Central memory CD4-positive, alpha-beta T cell (primary cell): ENCODE data around the gene DLG2.
"Not testable (repeated sequence)": the region's sequence is repeated elsewhere in the genome, so short reads cannot be mapped to it uniquely, and the experiment has no call there.

Experiments
- DNase-seq: peaks from one replicate; pipeline ENCODE4 v3.0.0; 2022

DLG2 gene

DNA sequence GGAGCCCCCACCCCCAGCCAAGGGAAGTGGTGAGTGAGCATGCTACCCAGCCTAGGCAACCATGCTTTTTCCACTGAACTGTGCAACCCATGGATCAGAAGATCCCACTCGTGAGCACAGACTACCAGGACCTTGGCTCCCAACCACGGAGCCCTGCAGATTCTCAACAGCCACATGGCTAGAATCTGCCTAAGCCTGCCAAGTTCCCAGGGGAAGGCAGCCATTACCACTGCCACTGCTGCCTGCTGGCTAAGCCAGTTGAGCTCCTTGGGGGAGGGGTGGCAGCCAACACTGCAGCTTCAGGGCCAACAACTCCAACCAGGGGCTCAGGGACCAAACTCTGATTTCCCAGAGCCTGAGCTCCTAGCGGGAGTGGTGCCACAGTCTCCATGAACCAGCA lies 195.8 kb downstream of the DLG2 start:
- DNase-seq = no peak

DNA sequence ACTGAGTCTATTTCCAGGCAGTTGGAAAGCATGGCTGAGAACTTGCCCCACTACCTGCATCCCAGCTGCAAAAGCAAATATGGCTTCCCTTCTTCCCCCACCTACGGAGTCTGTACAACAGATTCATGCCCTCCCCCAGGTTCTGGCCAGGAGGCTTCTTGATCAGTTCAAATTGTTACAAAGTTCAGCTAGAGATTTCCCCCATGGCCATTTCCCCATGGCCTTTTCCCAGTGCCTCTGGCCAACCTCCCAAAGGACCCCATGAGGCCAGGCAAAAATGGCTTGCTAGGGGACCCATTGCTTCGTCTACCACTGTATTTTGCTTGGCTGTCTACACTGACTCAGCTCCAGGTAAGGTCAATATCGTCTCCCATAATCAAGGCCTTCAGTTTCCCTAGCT lies 203.3 kb downstream of the DLG2 start:
- DNase-seq = no peak

GRCh38 chr11:85423316-85423715 lies 203.8 kb downstream of the DLG2 start:
- no peak for DNase-seq

- DNase-seq = no peak
Measured at GRCh38 chr11:85414175-85414574, 213.0 kb downstream of the DLG2 start.

DNA sequence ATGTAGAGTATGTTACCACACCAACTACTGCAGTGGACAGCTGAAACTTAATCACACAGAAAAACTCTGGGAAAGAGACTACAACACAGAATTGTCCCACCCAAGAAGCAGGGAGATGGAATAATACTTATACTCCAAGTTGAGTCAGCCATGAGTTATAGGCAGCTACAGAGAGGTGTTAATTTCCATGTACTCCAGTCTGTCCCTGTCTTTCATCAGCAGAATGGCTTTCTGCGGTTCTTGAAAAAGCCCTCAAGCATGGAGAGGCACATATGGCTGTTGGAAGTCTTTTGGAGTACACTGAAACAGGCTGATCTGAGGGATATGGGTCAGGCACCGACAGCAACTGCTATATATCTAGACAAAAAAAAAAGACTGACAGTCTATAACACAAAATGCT lies 219.5 kb downstream of the DLG2 start:
- no peak for DNase-seq

GRCh38 chr11:85406841-85407240 lies 220.3 kb downstream of the DLG2 start:
- no peak for DNase-seq

GRCh38 chr11:85406316-85406715 lies 220.8 kb downstream of the DLG2 start:
- no peak for DNase-seq

DNA sequence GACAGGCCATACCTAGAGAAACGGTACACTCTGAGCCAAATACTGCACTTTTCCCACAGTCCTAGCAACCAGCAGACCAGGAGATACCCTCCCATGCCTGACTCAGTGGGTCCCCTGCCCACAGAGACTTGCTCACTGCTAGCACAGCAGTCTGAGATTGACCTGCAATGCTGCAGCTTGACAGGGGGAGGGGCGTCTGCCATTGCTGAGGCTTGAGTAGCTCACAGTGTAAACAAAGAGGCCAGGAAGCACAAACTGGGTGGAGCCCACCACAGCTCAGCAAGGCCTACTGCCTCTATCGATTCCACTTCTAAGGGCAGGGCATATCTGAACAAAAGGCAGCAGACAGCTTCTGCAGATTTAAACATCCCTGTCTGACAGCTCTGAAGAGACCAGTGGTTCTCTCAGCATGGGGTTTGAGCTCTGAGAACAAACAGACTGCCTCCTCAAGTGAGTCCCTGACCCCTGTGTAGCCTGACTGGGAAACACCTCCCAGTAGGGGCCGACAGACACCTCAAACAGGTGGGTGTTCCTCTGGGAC lies 231.6 kb downstream of the DLG2 start:
- DNase-seq = not testable (repeated sequence)

DNA sequence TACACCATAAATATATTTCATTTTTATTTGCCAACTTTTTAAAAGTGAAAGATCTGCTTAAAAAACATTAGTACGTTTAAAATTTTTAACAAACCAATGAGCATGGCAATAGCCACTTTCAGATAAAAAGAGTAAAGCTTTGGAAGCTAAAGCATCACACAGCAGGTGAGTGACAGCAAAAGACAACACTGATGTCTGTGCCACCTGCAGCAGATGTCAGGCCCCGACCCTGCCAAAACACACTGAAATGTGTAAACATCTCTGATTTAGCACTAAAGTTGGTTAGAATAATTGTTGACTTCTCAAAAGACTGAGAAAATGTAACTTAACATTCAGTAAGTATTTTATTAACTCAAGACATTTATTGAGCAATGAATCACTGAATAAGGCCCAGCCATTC lies 232.9 kb downstream of the DLG2 start:
- DNase-seq = no peak

- no peak for DNase-seq
Measured at GRCh38 chr11:85391141-85391540, 236.0 kb downstream of the DLG2 start.

DNA sequence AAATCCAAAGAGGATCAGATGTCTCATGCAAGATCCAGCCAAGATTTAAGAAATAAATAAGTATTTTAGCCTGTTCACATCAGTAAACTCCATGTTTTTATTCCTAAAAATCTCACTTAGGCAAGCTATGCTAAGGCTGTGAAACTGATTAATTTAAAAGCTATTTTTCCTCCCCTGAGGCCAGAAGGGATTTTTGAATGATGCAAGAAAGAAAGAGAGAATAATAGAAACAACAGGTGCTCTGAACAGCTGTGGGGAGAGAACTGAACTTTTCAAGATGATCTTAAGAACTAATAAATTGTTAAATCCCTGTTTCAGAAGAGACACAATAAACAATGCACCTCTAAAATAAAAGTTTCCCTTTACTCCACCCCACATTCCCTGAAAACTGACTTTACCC lies 241.6 kb downstream of the DLG2 start:
- DNase-seq = no peak

- no peak for DNase-seq
Measured at GRCh38 chr11:85385111-85385510, 242.0 kb downstream of the DLG2 start.

- DNase-seq = no peak
Measured at GRCh38 chr11:85379066-85379465, 248.1 kb downstream of the DLG2 start.

DNA sequence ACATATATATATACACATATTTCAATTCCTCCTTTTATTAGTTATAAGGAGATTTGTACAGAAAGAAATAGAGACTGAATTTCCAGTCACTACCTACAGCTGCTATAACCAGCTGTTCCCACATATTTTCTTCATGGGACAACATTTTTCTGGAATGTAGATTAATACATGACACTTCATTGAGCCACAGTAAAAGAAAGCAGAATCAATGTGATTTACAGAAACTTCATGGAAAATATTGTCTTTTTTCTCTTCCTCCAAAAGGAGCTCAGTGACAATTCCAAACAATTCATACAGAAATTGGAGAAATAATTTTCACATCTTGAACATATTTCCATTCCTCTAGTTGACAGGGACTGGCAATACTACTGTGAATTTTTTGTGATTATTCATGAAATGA lies 249.2 kb downstream of the DLG2 start:
- DNase-seq = no peak

GRCh38 chr11:85359859-85360258 lies 267.3 kb downstream of the DLG2 start:
- no peak for DNase-seq

DNA sequence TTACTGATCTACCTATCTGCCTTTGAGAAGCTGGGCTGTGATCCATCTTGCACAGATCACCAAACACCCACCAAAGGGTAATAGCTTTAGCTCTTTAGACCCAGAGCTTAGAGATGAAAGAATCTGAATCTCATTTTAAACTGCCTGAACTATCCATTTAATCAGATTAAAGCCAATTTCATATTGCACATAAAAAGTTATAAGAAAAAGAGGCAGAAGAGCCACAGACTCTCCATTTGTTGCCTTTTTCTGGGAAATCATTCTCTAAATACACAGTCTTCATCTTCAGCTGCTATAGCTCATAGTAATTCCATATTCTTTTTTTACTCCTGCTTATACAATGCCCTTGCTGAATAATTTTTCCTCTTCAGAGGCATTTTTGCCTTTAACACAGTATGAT lies 271.2 kb downstream of the DLG2 start:
- no peak for DNase-seq

- not testable (repeated sequence) for DNase-seq
Measured at GRCh38 chr11:85349539-85349938, 277.6 kb downstream of the DLG2 start.

DNA sequence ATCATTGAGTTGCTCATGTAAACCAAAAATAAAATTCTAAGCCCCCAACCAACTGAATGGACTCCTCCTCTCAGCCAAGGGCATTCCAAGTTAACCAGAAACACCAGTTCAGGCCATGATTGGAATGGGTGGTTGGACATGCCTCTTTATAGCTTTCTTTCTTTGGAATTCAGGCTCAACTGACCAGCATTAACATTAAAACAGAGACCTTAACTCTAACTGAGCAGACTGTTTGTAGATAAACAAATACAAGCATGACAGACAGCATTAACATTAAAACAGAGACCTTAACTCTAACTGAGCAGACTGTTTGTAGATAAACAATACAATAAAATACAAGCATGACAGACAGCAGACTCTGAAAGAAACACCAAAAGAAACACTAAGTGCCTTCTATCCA lies 278.2 kb downstream of the DLG2 start:
- DNase-seq = no peak

DNA sequence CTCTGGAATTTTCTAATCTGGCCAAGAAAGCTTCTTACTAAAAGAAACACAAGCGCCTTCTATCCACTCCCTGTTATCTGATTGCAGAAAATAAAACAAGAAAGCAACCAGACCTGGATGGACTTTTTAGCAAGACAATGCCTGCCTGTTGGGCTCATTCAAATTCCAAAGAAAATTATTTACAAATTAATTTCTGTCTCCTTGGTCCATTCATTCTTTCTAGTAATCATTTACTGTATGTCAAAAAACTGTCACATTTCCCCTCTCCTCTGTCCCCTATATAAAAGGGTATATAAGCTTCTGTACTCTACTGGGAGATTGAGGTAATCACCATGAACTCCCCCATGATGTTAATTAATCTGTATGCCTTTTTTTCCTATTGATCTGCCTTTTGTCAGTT lies 279.9 kb downstream of the DLG2 start:
- DNase-seq = no peak

DNA sequence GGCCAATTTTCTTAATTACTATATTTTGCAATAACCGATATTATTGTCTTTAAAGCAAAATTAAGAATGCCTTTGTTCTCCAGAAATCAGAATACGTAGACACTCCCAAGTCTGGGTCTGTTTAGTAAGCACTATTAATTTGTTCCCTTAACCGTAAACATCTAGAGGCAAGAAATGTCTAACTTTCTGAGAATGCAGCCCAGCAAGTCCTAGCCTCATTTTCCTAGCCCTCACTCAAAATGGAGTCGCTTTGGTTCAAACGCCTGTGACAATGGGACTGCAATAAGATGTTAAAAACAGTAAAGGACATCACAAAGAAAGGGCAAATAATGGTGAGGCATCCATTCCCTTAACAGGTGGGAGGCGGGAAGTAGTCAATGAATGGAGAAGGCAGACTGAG lies 280.7 kb downstream of the DLG2 start:
- DNase-seq = no peak

DNA sequence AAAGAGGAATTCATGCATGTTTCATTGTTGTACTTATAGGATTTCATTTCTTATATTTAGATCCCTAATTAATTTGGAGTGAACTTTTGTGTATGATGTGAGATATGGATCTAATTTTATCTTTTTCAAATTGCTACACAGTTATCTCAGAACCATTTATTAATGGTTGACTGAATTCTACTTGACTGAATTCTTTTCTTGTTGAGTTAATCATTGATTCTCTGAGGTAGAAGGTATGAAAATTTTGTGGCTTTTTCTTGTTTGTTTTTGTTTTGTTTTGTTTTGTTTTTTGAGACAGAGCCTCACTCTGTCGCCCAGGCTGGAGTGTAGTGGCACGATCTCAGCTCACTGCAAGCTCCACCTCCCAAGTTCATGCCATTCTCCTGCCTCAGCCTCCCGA lies 286.3 kb downstream of the DLG2 start:
- not testable (repeated sequence) for DNase-seq

DNA sequence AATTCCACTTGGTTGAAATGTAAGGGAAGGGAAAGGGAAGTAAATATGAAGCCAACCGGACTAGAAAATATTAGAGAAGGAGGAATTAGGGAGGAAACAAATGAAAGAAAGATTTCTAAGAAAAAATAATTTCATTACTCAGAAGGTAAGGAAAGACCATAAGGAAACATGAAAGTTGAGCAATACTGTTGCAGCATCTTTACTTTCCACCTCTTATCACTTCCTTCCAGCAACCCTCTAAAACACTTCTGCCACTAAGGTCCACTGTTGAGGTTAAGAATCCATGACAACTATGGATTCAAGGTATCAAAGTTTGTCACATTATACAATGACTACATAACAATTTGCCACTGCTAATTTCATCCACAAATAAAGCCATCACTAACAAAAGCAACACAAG lies 308.6 kb downstream of the DLG2 start:
- no peak for DNase-seq

GRCh38 chr11:85316967-85317366 lies 310.2 kb downstream of the DLG2 start:
- DNase-seq = no peak

DNA sequence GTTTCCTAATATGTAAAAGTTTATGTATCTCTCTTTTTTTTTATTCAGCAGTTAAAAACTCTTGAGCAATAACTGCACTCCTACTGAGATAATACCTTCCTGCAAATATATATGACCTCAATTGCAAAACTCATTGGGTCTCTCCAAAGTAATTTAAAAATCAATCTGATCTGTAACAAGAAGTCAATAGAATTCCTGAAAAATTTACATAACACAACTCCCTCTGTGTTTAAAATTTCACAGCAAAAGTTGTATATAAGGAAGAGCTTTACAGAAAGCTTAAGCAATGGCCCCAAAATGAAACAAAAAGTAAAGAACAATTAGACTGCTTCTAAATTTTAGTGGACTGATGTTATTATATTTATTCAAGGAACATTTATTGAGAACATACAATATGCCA lies 313.4 kb downstream of the DLG2 start:
- DNase-seq = no peak

DNA sequence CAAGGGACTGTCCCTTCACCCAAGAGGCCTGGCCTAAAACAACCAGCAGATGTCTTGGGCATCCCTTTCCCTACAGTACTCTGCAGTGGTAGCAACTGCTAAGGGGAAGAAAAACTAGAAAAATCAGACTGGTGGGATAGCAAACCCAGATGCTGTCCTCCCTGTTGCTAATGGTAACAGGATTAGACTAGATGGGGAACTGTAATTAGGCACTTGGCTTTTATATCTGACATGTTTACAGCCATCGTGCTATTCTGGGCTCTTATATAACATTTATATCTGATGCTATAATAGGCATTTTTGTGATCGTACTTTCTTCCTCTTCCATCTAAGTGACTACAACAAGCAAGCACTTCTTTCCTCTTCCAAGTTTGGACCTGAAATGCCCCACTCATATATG lies 316.7 kb downstream of the DLG2 start:
- DNase-seq = no peak

- no peak for DNase-seq
Measured at GRCh38 chr11:85307366-85307765, 319.8 kb downstream of the DLG2 start.
